Panc1 (cell line): Measurements from ENCODE around the gene SGSH. TPM values are rescaled to one million over a fixed set of nuclear protein-coding genes. Genes with fewer than 3 reads are reported as not detected.

Experiments
- ATAC-seq: fragments of 200-7000 bp; cut with Tn5 transposase; 2 replicates; pipeline ENCODE4 v1.9.1; 2020; ENCODE audit warnings: mild to moderate bottlenecking, moderate library complexity
- BruUV-seq: library from RNA; stranded (reverse); fragments of 400-500 nt; replicated peaks from 2 replicates; lab custom pipeline; 2021; lab: Mats Ljungman, UMichigan
- CTCF ChIA-PET: fragments of 300-600 bp; sonication (Branson Sonifier 250); formaldehyde crosslinking; loops from one replicate; lab custom pipeline; 2022; ENCODE audit warnings: antibody characterized with exemption; lab: Charles Lee
- POLR2A ChIA-PET: fragments of 300-600 bp; sonication (Branson Sonifier 250); formaldehyde crosslinking; loops from one replicate; lab custom pipeline; 2022; ENCODE audit warnings: antibody characterized with exemption; lab: Charles Lee
- DNase-seq: peaks from one replicate; pipeline ENCODE4 v3.0.0-alpha.2; 2010; ENCODE audit warnings: low read depth, low spot score
- H3K27ac ChIP-seq: 2 replicates; pipeline ENCODE4 v1.5.1; 2011; ENCODE audit warnings: mild to moderate bottlenecking, low read length, inconsistent platforms
- H3K27me3 ChIP-seq: fragments of 200-500 bp; sonication (Bioruptor generic); 2 replicates; pipeline ENCODE4 v1.6.0; 2014; ENCODE audit warnings: low read length, inconsistent platforms; ENCODE audit not compliant: control insufficient read depth, insufficient read depth
- H3K36me3 ChIP-seq: fragments of 200-500 bp; sonication (Bioruptor generic); 2 replicates; pipeline ENCODE4 v1.5.1; 2014; ENCODE audit warnings: inconsistent platforms, mild to moderate bottlenecking, low read length, moderate library complexity; ENCODE audit not compliant: control insufficient read depth, insufficient read depth
- H3K4me1 ChIP-seq: 2 replicates; pipeline ENCODE4 v1.5.1; 2011; ENCODE audit warnings: inconsistent platforms, mild to moderate bottlenecking, low read length, moderate library complexity; ENCODE audit not compliant: control insufficient read depth, insufficient read depth
- H3K4me3 ChIP-seq, 2 experiments: 2 replicates each; pipeline ENCODE4 v1.5.1; 2011 to 2012; ENCODE audit warnings: low read depth in 2 of 2, low read length in 2 of 2, mild to moderate bottlenecking in 2 of 2, inconsistent platforms in 1 of 2, moderate library complexity in 1 of 2
- H3K9me3 ChIP-seq: fragments of 200-500 bp; sonication (Bioruptor generic); 2 replicates; pipeline ENCODE4 v1.5.1; 2014; ENCODE audit warnings: low read depth, mild to moderate bottlenecking, inconsistent platforms, low read length, moderate library complexity; ENCODE audit not compliant: control insufficient read depth, insufficient read depth
- CTCF ChIP-seq: fragments of 450-650 bp; IDR thresholded peaks from 2 replicates; pipeline ENCODE4 v1.5.1; 2017; ENCODE audit warnings: mild to moderate bottlenecking
- POLR2AphosphoS5 ChIP-seq: IDR thresholded peaks from 2 replicates; pipeline ENCODE4 v1.6.1; 2012; ENCODE audit warnings: mild to moderate bottlenecking, low read depth, low read length, moderate library complexity
- REST ChIP-seq, 2 experiments: IDR thresholded peaks; 2 replicates each; pipeline ENCODE4 v1.6.1; 2011 to 2012; ENCODE audit warnings: low read depth in 2 of 2, control low read depth in 1 of 2, low read length in 1 of 2, mild to moderate bottlenecking in 1 of 2, moderate library complexity in 1 of 2; ENCODE audit not compliant: insufficient read depth in 1 of 2
- SIN3A ChIP-seq: IDR thresholded peaks from 2 replicates; pipeline ENCODE4 v1.6.1; 2012; ENCODE audit warnings: low read depth, mild to moderate bottlenecking, low read length, moderate library complexity, borderline replicate concordance; ENCODE audit not compliant: insufficient read depth
- TCF7L2 ChIP-seq: IDR thresholded peaks from 2 replicates; pipeline ENCODE4 v1.6.1; 2011; ENCODE audit warnings: mild to moderate bottlenecking, low read depth, low read length, inconsistent platforms
- in situ Hi-C: cut with HindIII; loops from 2 replicates; pipeline ENCODE4 v1.10.0; 2016; ENCODE audit warnings: low sequenced_read_pairs, low pct_unique_long_range_greater_than_20kb
- intact Hi-C: fragments of 100-400 bp; cut with micrococcal nuclease; formaldehyde crosslinking; loops from one replicate; pipeline ENCODE4 v1.10.0; 2022; ENCODE audit not compliant: unreplicated experiment
- total RNA-seq: library from RNA; stranded (reverse); gene quantifications from one replicate; pipeline ENCODE4 v1.2.1, GENCODE V29; 2021; ENCODE audit not compliant: unreplicated experiment

The SGSH gene
- total RNA-seq, 1 experiment from 2014 or later: 70.2 TPM

- H3K27ac ChIP-seq: no peak overlapping the region
- H3K4me1 ChIP-seq: no peaks in the 10 kb centered on the region
- CTCF ChIA-PET: interaction anchor here (0.7 kb wide), 1 partner anchor 158 kb away, joined by 6 read pairs; no protein-coding TSS in a partner anchor
- no peaks in the 10 kb centered on the region for H3K9me3 ChIP-seq
- ATAC-seq (no peak), DNase-seq (no peak)
- H3K4me3 ChIP-seq: no peak overlapping the region
- POLR2A ChIA-PET: interaction anchor here (0.7 kb wide), 1 partner anchor 1029 kb away, joined by 7 read pairs; no protein-coding TSS in a partner anchor
- TF ChIP-seq TCF7L2 (no peak), POLR2AphosphoS5 (no peak), CTCF (no peak), REST (IDR thresholded peaks at IDR 0.05; ENCODE audit: insufficient read depth in 1 of 2, low read depth in 2 of 2, low read length in 1 of 2) (no peak), SIN3A (no peak)
- intact Hi-C loops: no loop called here
- in situ Hi-C loops: no loop called here
- H3K36me3 ChIP-seq: no peaks in the 10 kb centered on the region
- BruUV-seq: no TSS peak
- no peaks in the 10 kb centered on the region for H3K27me3 ChIP-seq
Observed at GRCh38 chr17:80181431-80181830, 38.7 kb downstream of the SGSH start.

GRCh38 chr17:80180192-80180591, 39.9 kb downstream of the SGSH start:
- ATAC-seq (no peak), DNase-seq (no peak)
- H3K4me1 ChIP-seq: no peaks in the 10 kb centered on the region
- H3K36me3 ChIP-seq: no peaks in the 10 kb centered on the region
- no peaks in the 10 kb centered on the region for H3K27me3 ChIP-seq
- TF ChIP-seq SIN3A (no peak), TCF7L2 (no peak), CTCF (no peak), REST (IDR thresholded peaks at IDR 0.05; ENCODE audit: insufficient read depth in 1 of 2, low read depth in 2 of 2, low read length in 1 of 2) (no peak), POLR2AphosphoS5 (no peak)
- BruUV-seq: no TSS peak
- H3K9me3 ChIP-seq: no peaks in the 10 kb centered on the region
- ChIA-PET POLR2A (no interaction called here), CTCF (no interaction called here)
- in situ Hi-C loops: no loop called here
- intact Hi-C loops: no loop called here
- no peak overlapping the region for H3K4me3 ChIP-seq
- H3K27ac ChIP-seq: no peak overlapping the region
